Natural killer cell (primary cell): Measurements from ENCODE around the gene MARK1. TPM values are rescaled to one million over a fixed set of nuclear protein-coding genes. Genes with fewer than 3 reads are reported as not detected.

Experiments used
- ATAC-seq, 3 donors: fragments of 150-1000 bp in 2 of 3; fragments of 200-7000 bp in 1 of 3; cut with Tn5 transposase; 1 replicate in 1 of 3; 2 replicates in 2 of 3; pipeline ENCODE4 v1.10.0; 2021; ENCODE audit warnings: mild to moderate bottlenecking in 2 of 3, moderate library complexity in 2 of 3
- DNase-seq, 2 donors: peaks; one replicate each; pipeline versions ENCODE4 v3.0.0 to v3.0.0-alpha.2; 2013 to 2021; ENCODE audit warnings: mixed read lengths in 1 of 2
- H3K27ac ChIP-seq: one replicate; pipeline ENCODE4 v1.5.1; 2013; ENCODE audit warnings: mild to moderate bottlenecking, low read length
- H3K27me3 ChIP-seq: one replicate; pipeline ENCODE4 v1.6.1; 2013; ENCODE audit warnings: low read length; ENCODE audit not compliant: control insufficient read depth, insufficient read depth
- H3K36me3 ChIP-seq: one replicate; pipeline ENCODE4 v1.6.1; 2013; ENCODE audit warnings: low read length; ENCODE audit not compliant: control insufficient read depth, insufficient read depth
- H3K4me1 ChIP-seq: one replicate; pipeline ENCODE4 v1.6.1; 2013; ENCODE audit warnings: low read length; ENCODE audit not compliant: control insufficient read depth, insufficient read depth
- H3K4me3 ChIP-seq: one replicate; pipeline ENCODE4 v1.5.1; 2013; ENCODE audit warnings: low read length
- H3K9me3 ChIP-seq: one replicate; pipeline ENCODE4 v1.6.1; 2013; ENCODE audit warnings: low read length; ENCODE audit not compliant: control insufficient read depth, insufficient read depth
- H3K27ac Mint-ChIP-seq, 2 donors: one replicate each; pipeline ENCODE4 v1.8.0; 2022; ENCODE audit warnings: mild to moderate bottlenecking in 2 of 2, mixed read lengths in 2 of 2, moderate library complexity in 1 of 2
- H3K27me3 Mint-ChIP-seq, 2 donors: one replicate each; pipeline ENCODE4 v1.8.0; 2022; ENCODE audit warnings: low read depth in 2 of 2, mixed read lengths in 2 of 2
- H3K36me3 Mint-ChIP-seq: one replicate; pipeline ENCODE4 v1.8.0; 2022; ENCODE audit warnings: mixed read lengths
- H3K4me1 Mint-ChIP-seq, 2 donors: one replicate each; pipeline ENCODE4 v1.8.0; 2022; ENCODE audit warnings: mixed read lengths in 2 of 2
- H3K4me3 Mint-ChIP-seq: one replicate; pipeline ENCODE4 v1.8.0; 2022; ENCODE audit warnings: mild to moderate bottlenecking, moderate library complexity, mixed read lengths
- H3K9me3 Mint-ChIP-seq, 2 donors: one replicate each; pipeline ENCODE4 v1.8.0; 2022; ENCODE audit warnings: mixed read lengths in 2 of 2
- WGBS: methylation state at CpG from one replicate; pipeline ENCODE4 v1.1.7; 2013; ENCODE audit warnings: missing lambda C conversion rate; ENCODE audit not compliant: insufficient coverage; 5-methylcytosine and 5-hydroxymethylcytosine counted together
- intact Hi-C: fragments of 100-400 bp; cut with micrococcal nuclease; formaldehyde crosslinking; loops from one replicate; pipeline ENCODE4 v1.14.2; 2022
- total RNA-seq, 4 donors: library from RNA; stranded (reverse); fragments of 120-200 nt in 1 of 4; gene quantifications; one replicate each; pipeline versions ENCODE4 v1.2.3 to v1.2.4, GENCODE V29; 2013 to 2022
- TF ChIP-seq, protein P1 (sequence below): fragments of 200-600 bp; IDR thresholded peaks from one replicate; pipeline ENCODE4 v1.8.0; 2022; ENCODE audit warnings: antibody characterized with exemption

MARK1 gene
- total RNA-seq, 3 donors from 2014 or later (not counting 1 experiment from before 2014, with no cell fraction given): 0.13 TPM; not detected in 2

DNA sequence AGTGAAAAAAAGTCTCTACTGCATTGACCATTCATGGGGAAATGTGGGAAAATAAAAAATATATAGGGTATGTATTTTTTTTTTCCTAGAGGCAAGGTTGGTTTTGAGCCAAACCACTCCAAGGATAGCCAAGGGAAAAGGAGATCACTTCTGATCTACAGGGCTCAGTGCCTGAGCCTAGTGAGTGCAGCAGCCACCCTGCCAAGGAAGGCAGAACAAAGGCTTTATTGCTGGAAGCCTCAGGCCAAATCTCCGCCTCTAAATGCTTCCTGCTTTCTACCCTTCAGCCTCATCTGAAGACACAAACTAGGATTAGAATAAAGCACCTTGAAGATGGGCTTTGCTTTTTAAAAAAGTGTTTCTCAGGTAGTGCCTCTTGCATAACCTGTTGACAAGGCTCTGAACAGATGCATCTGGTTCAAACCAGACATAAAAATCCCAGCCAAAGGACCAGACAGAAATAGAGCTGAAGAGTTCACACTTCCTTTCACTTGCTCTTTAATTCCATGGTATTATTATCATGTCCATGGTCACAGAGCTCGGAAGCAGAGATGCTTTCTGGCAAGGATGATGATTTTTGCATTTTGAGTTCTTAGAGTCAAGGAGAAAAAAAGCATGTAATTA, 172.7 kb downstream of the MARK1 start:
- DNase-seq (no peak), ATAC-seq (no peak)
- Histone ChIP-seq H3K4me1 (no peaks in the 10 kb centered on the region), H3K36me3 (no peaks in the 10 kb centered on the region), H3K9me3 (no peaks in the 10 kb centered on the region), H3K27ac (no peak overlapping the region), H3K27me3 (peaks cover 3% of the 10 kb centered on the region), H3K4me3 (no peak overlapping the region)
- H3K36me3 Mint-ChIP-seq: no peaks in the 10 kb centered on the region
- 63% methylated on average over 1 of the region's 2 CpGs for WGBS
- H3K4me3 Mint-ChIP-seq: no peak overlapping the region
- TF ChIP-seq, protein P1, sequence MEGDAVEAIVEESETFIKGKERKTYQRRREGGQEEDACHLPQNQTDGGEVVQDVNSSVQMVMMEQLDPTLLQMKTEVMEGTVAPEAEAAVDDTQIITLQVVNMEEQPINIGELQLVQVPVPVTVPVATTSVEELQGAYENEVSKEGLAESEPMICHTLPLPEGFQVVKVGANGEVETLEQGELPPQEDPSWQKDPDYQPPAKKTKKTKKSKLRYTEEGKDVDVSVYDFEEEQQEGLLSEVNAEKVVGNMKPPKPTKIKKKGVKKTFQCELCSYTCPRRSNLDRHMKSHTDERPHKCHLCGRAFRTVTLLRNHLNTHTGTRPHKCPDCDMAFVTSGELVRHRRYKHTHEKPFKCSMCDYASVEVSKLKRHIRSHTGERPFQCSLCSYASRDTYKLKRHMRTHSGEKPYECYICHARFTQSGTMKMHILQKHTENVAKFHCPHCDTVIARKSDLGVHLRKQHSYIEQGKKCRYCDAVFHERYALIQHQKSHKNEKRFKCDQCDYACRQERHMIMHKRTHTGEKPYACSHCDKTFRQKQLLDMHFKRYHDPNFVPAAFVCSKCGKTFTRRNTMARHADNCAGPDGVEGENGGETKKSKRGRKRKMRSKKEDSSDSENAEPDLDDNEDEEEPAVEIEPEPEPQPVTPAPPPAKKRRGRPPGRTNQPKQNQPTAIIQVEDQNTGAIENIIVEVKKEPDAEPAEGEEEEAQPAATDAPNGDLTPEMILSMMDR: no peak
- H3K27ac Mint-ChIP-seq: no peak overlapping the region
- no peaks in the 10 kb centered on the region for H3K9me3 Mint-ChIP-seq
- H3K4me1 Mint-ChIP-seq: peaks cover 0 to 5% of the 10 kb centered on the region in 2 donors
- H3K27me3 Mint-ChIP-seq: peaks cover 18 to 23% of the 10 kb centered on the region in 2 donors
- intact Hi-C loops: no loop called here

DNA sequence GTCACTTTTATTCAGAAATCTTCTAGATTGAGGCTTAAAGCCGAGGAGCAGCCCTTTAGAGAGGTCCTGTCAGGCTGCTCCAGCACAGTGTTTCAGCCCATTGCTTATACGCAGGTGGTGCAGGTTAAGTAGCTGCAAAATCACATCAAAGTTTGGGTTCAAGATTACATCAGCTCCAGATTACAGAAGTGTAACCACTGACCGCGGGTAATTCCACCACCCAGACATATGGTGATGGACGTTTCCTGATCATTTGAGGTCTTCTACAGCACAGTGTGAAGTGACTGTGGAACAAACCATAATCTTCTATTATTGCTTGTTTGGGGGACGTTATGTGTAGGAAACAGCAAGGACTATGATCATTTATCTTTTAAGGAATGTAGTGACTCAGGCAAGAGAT, 174.0 kb downstream of the MARK1 start:
- Histone ChIP-seq H3K36me3 (no peaks in the 10 kb centered on the region), H3K27ac (no peak overlapping the region), H3K9me3 (no peaks in the 10 kb centered on the region), H3K4me3 (no peak overlapping the region), H3K27me3 (peaks cover 3% of the 10 kb centered on the region), H3K4me1 (no peaks in the 10 kb centered on the region)
- Mint-ChIP-seq H3K9me3 (no peaks in the 10 kb centered on the region), H3K4me3 (no peak overlapping the region), H3K27me3 (peaks cover 18 to 23% of the 10 kb centered on the region in 2 donors), H3K27ac (no peak overlapping the region), H3K4me1 (peaks cover 0 to 5% of the 10 kb centered on the region in 2 donors), H3K36me3 (no peaks in the 10 kb centered on the region)
- intact Hi-C loops: no loop called here
- TF ChIP-seq, protein P1: no peak
- no peak for DNase-seq
- ATAC-seq: peak in 1 of 3 donors; percentile 69
- 15% methylated on average over 6 of the region's 6 CpGs for WGBS

DNA sequence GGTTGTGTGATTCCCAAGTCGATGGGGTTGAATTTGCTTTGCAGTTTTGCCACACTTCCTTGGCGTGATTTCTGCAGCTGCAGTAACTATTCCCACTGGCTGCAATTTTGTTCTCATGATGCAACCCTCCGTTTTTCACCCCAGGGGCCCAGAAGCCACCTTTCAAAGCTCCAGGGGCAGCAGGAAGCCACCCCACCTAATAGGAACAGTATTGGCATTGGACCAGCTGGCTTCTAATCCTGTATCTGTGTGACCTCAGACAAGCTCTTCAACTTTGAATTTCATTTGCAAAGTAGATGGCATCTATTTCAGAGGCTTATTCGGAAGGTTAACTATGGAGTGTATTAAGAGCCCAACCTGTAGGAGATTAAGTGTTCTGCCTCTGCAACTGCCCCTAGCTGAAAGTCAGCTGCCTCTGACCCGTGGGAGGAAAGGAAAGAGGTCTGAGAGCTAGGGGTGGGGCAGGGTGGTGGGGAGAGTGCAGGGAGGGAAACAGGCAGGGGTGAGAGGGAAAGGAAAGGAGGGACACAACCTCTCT, 174.9 kb downstream of the MARK1 start:
- Histone ChIP-seq H3K9me3 (no peaks in the 10 kb centered on the region), H3K4me1 (no peaks in the 10 kb centered on the region), H3K36me3 (no peaks in the 10 kb centered on the region), H3K4me3 (no peak overlapping the region), H3K27me3 (peaks cover 3% of the 10 kb centered on the region), H3K27ac (no peak overlapping the region)
- Mint-ChIP-seq H3K27me3 (peaks cover 18 to 23% of the 10 kb centered on the region in 2 donors), H3K4me1 (peaks cover 0 to 5% of the 10 kb centered on the region in 2 donors), H3K4me3 (no peak overlapping the region), H3K36me3 (no peaks in the 10 kb centered on the region), H3K9me3 (no peaks in the 10 kb centered on the region), H3K27ac (no peak overlapping the region)
- TF ChIP-seq, protein P1: no peak
- ATAC-seq: no peak
- DNase-seq: no peak
- intact Hi-C loops: no loop called here
- WGBS: 60% methylated on average over 5 of the region's 5 CpGs
